GM21360 (cell line): ENCODE data around the gene JMJD1C.

Experiments
- ATAC-seq: cut with Tn5 transposase; IDR thresholded peaks from one replicate; pipeline ENCODE4 v1.9.1; 2021; ENCODE audit warnings: mild to moderate bottlenecking, moderate library complexity; ENCODE audit not compliant: unreplicated experiment

JMJD1C gene

GRCh38 chr10:63439607-63440006 lies 26.2 kb downstream of the JMJD1C start:
- no peak for ATAC-seq

GRCh38 chr10:63438506-63439498 lies 27.0 kb downstream of the JMJD1C start:
- ATAC-seq, result no peak

- ATAC-seq, result no peak
Observed at GRCh38 chr10:63437116-63437949, 28.4 kb downstream of the JMJD1C start.

GRCh38 chr10:63436225-63436624 lies 29.6 kb downstream of the JMJD1C start:
- no peak for ATAC-seq

GRCh38 chr10:63434866-63435854 lies 30.6 kb downstream of the JMJD1C start:
- no peak for ATAC-seq

GRCh38 chr10:63431962-63432797 lies 33.6 kb downstream of the JMJD1C start:
- ATAC-seq, result no peak

- ATAC-seq, result no peak
Observed at GRCh38 chr10:63430999-63431356, 34.8 kb downstream of the JMJD1C start.

- ATAC-seq, result no peak
Observed at GRCh38 chr10:63430091-63430998, 35.4 kb downstream of the JMJD1C start.

- ATAC-seq, result no peak
Observed at GRCh38 chr10:63429281-63429680, 36.5 kb downstream of the JMJD1C start.

GRCh38 chr10:63427013-63427412 lies 38.8 kb downstream of the JMJD1C start:
- ATAC-seq, result no peak

GRCh38 chr10:63425512-63425911 lies 40.3 kb downstream of the JMJD1C start:
- ATAC-seq, result no peak

- no peak for ATAC-seq
Observed at GRCh38 chr10:63424576-63424975, 41.2 kb downstream of the JMJD1C start.

GRCh38 chr10:63423494-63423893 lies 42.3 kb downstream of the JMJD1C start:
- ATAC-seq, result no peak

GRCh38 chr10:63421591-63421990 lies 44.2 kb downstream of the JMJD1C start:
- peak; percentile 98 for ATAC-seq

GRCh38 chr10:63416376-63416775 lies 49.4 kb downstream of the JMJD1C start:
- no peak for ATAC-seq

- ATAC-seq, result no peak
Observed at GRCh38 chr10:63415640-63416244, 50.0 kb downstream of the JMJD1C start.

- ATAC-seq, result no peak
Observed at GRCh38 chr10:63414481-63415260, 51.1 kb downstream of the JMJD1C start.
